Measurements from ENCODE around the gene MICAL2.

The MICAL2 gene

GRCh38 chr11:12235947-12236743 is 125.8 kb downstream of the MICAL2 start:
- peak; percentile 85 for DNase-seq

GRCh38 chr11:12236744-12237101 is 126.3 kb downstream of the MICAL2 start:
- DNase-seq: no peak

- DNase-seq: no peak
These were observed 127.0 kb downstream of the MICAL2 start for GRCh38 chr11:12237381-12237784.

GRCh38 chr11:12238420-12238819 is 128.0 kb downstream of the MICAL2 start:
- no peak for DNase-seq

GRCh38 chr11:12239396-12239795 is 129.0 kb downstream of the MICAL2 start:
- no peak for DNase-seq

GRCh38 chr11:12239804-12240371 is 129.5 kb downstream of the MICAL2 start:
- DNase-seq: no peak

- DNase-seq: no peak
These were observed 130.3 kb downstream of the MICAL2 start for GRCh38 chr11:12240677-12241076.

GRCh38 chr11:12241401-12241800 is 131.0 kb downstream of the MICAL2 start:
- no peak for DNase-seq

GRCh38 chr11:12241971-12242672 is 131.7 kb downstream of the MICAL2 start:
- DNase-seq: no peak

- no peak for DNase-seq
These were observed 132.6 kb downstream of the MICAL2 start for GRCh38 chr11:12242966-12243365.

GRCh38 chr11:12243486-12243885 is 133.1 kb downstream of the MICAL2 start:
- no peak for DNase-seq

- DNase-seq: no peak
These were observed 133.6 kb downstream of the MICAL2 start for GRCh38 chr11:12243911-12244550.

- DNase-seq: no peak
These were observed 134.7 kb downstream of the MICAL2 start for GRCh38 chr11:12245091-12245490.

- DNase-seq: no peak
These were observed 135.2 kb downstream of the MICAL2 start for GRCh38 chr11:12245549-12246016.

- DNase-seq: no peak
These were observed 135.8 kb downstream of the MICAL2 start for GRCh38 chr11:12246147-12246546.

- no peak for DNase-seq
These were observed 136.6 kb downstream of the MICAL2 start for GRCh38 chr11:12246989-12247388.

- no peak for DNase-seq
These were observed 137.3 kb downstream of the MICAL2 start for GRCh38 chr11:12247543-12248254.

- no peak for DNase-seq
These were observed 137.9 kb downstream of the MICAL2 start for GRCh38 chr11:12248330-12248729.

GRCh38 chr11:12249590-12250260 is 139.3 kb downstream of the MICAL2 start:
- no peak for DNase-seq

GRCh38 chr11:12251666-12252560 is 141.5 kb downstream of the MICAL2 start:
- DNase-seq: no peak

- DNase-seq: no peak
These were observed 143.5 kb downstream of the MICAL2 start for GRCh38 chr11:12253843-12254281.

All from kidney glomerular epithelial cell (primary cell).